22Rv1 (cell line): Measurements from ENCODE around the gene PFDN2.
A peak's percentile ranks its signal among the peaks of the same experiment; 100 is the strongest.

Experiments used
- H3K27ac ChIP-seq: fragments of 450-650 bp; 2 replicates; pipeline ENCODE4 v1.5.1; 2017
- ZFX ChIP-seq: fragments of 450-650 bp; IDR thresholded peaks from 2 replicates; pipeline ENCODE4 v1.6.1; 2017; ENCODE audit warnings: antibody characterized with exemption, borderline replicate concordance
- TF ChIP-seq, protein P1 (sequence below): fragments of 450-650 bp; IDR thresholded peaks from 2 replicates; pipeline ENCODE4 v1.5.1; 2017; ENCODE audit warnings: mild to moderate bottlenecking

PFDN2 gene

GRCh38 chr1:161157867-161158266 is 40.0 kb upstream of the PFDN2 start:
- TF ChIP-seq, protein P1, sequence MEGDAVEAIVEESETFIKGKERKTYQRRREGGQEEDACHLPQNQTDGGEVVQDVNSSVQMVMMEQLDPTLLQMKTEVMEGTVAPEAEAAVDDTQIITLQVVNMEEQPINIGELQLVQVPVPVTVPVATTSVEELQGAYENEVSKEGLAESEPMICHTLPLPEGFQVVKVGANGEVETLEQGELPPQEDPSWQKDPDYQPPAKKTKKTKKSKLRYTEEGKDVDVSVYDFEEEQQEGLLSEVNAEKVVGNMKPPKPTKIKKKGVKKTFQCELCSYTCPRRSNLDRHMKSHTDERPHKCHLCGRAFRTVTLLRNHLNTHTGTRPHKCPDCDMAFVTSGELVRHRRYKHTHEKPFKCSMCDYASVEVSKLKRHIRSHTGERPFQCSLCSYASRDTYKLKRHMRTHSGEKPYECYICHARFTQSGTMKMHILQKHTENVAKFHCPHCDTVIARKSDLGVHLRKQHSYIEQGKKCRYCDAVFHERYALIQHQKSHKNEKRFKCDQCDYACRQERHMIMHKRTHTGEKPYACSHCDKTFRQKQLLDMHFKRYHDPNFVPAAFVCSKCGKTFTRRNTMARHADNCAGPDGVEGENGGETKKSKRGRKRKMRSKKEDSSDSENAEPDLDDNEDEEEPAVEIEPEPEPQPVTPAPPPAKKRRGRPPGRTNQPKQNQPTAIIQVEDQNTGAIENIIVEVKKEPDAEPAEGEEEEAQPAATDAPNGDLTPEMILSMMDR = no peak
- no peak for TF ChIP-seq ZFX
- H3K27ac ChIP-seq = peak overlapping the region; percentile 78

DNA sequence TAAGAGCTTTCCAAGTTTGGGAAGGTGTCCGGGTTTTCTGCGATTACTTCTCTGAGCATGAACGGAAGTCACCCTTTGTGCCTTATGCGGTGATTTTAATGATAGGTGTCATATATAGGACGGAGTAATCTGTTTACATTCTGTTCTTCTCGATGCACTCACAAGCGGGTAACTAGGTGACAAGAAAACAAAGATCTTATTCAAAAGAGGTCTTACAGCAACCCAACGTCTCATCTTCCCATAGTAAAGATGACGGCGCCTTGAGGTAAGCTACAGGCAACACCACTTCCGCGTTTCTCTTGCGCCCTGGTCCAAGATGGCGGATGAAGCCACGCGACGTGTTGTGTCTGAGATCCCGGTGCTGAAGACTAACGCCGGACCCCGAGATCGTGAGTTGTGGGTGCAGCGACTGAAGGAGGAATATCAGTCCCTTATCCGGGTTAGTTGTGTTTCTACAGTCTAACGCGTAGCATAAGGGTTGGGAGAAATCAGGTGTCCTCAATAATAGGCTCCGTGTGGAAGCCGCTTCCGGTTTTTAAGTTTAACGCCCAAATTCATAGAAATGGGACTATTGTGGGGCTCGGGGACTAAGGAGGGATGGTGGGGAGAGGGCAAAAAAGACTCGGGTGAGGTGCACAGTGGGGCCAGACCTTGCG is 36.0 kb upstream of the PFDN2 start, which contains the start of gene UFC1:
TSS of gene UFC1 (plus strand) at position 297 of the 656 bp plus-strand sequence. CDS start at position 317, 20 bp downstream.
- H3K27ac ChIP-seq = peak within 1 kb of the TSS; percentile 99
- TF ChIP-seq ZFX = no peak
- TF ChIP-seq, protein P1 = no peak

DNA sequence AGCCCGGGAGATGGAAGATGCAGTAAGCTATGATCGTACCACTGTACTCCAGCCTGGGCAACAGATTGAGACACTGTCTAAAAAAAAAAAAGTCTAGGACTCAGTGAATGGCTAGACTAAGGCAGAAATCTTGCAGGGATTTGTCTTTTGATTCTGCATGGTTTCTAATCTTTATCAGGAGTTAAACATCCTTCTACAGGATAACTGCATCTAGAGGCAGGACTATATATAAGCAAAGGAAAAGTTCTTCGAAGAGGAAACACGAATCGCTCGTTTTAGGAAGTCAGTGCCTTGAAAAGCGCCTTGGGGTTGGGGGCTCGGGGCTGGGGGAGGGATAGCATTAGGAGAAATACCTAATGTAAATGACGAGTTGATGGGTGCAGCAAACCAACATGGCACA is 35.3 kb upstream of the PFDN2 start:
- H3K27ac ChIP-seq = peak overlapping the region; percentile 99
- TF ChIP-seq, protein P1 = no peak
- no peak for TF ChIP-seq ZFX

DNA sequence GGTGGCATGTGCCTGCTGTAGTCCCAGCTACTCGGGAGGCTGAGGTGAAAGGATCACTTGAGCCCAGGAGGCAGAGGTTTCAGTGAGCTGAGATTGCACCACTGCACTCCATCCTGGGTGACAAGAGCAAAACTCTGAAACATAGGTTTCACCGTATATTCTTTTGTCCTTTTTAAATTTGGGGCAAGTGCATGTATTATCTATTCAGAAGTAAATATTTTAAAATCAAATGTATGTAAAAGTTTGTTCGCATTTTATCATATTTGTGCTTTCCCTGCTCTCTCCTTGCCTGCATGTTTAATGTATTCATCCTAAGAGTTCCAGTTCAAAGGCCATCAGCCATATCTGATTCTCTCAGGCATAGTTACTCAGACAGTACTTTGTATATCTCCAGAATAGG is 28.0 kb upstream of the PFDN2 start:
- TF ChIP-seq, protein P1 = no peak
- no peak for TF ChIP-seq ZFX
- H3K27ac ChIP-seq = no peak overlapping the region

GRCh38 chr1:161140755-161141400 is 23.0 kb upstream of the PFDN2 start:
- no peak overlapping the region for H3K27ac ChIP-seq
- TF ChIP-seq, protein P1 = no peak

DNA sequence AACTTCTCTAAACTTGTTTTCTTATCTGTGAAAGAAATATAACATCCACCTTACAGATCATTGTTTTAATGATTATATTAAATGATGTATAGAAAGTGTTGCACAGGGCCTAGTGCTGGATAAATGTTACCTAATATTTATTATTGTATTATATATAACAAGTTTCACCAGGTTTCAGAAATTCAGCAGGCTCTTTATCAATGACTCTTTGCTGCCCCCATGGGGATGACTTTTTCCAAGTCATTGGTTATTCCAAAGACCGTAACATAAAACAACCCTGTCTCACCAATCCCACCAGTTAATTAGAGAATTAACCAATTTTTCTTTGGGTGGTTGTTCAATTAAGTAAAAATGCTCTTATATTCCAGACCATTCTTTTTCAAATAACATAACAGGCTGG is 21.9 kb upstream of the PFDN2 start:
- H3K27ac ChIP-seq = no peak overlapping the region
- no peak for TF ChIP-seq ZFX
- TF ChIP-seq, protein P1 = peak; percentile 81

GRCh38 chr1:161138431-161138830 is 20.6 kb upstream of the PFDN2 start:
- H3K27ac ChIP-seq = no peak overlapping the region
- TF ChIP-seq, protein P1 = no peak
- no peak for TF ChIP-seq ZFX
